HG03520 (cell line): ENCODE data around the gene EOLA1.
"Not testable (repeated sequence)": the region's sequence is repeated elsewhere in the genome, so short reads cannot be mapped to it uniquely, and the experiment has no call there.

Experiments used
- ATAC-seq: cut with Tn5 transposase; IDR thresholded peaks from one replicate; pipeline ENCODE4 v1.9.1; 2021; ENCODE audit warnings: mild to moderate bottlenecking, moderate library complexity; ENCODE audit not compliant: unreplicated experiment

The EOLA1 gene

DNA sequence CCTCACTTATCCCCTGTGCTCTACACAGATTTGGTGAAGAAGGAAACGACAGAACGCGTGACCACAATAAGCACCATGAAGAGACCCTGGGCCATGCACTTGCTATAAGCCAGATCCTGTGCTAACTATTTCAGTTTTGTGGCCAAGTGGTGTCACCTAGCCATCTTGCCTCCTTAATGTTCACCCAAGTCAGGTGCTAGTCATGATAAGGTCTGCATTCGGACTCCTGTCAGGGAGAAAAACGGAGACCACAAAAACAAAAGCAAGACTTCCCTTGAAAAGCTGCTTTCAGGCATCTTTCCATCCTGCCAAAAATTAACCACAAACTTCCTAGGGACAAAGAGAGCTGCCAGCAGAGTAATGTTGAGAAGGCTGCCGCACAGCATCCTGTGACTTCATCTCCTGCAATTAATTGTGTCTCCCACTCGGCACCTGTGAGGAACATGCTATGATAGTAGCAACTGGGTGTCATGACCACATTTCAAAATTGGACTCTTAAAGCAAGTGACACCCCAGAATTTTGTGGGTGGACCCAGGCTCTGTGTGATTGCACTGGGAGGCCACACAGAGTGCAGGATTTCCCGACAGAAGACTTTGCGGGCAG is 26.9 kb upstream of the EOLA1 start:
- no peak for ATAC-seq

DNA sequence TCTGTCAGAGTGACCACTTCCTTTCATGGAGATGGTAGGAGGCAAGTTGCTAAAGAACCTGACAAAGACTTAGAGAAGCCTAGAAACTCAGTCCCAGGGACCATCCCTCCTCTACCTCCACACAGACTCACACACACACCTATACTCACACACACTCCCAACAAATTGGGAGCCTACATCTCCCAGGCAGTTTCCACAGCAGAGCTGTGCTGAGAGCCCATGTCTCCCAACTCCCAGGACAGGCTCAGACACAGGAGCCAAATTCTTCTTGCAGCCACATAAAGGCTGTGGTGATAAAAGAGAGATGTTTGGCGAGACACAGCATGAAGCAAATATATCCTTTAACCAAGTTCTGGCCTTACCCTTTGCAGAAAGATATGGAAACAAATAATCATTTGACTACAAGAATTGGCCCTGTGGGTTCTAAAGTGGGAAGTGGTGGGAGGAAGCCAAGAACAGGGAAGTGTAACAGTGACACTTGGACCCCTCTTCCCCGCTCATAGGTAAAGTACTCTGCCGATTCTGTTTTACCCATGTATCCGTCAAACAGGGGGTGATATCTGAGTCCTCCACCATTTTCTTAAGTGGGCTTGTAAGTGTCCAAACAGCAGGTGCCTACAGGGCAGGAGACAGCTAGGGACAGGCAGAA is 24.7 kb upstream of the EOLA1 start:
- ATAC-seq, result no peak

DNA sequence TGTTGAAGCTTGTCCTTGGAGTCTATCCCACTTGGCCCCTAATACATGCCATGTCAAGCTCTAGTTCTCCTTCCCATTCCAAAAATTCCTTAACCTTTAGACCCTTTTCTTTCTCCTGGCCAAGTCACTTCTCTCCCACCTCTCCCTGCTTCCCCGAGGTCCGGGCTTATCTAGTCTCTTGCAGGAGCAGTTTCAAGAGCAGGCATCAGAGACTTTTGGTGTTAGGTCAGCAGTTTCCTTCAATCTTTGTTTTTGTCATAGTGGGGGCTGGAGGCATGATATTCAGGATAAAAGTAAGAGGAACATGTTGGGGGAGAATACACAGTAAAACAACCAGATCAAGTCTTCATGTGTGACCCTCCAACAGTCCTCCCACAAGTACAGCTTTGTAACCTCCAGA is 24.2 kb upstream of the EOLA1 start:
- ATAC-seq, result no peak

DNA sequence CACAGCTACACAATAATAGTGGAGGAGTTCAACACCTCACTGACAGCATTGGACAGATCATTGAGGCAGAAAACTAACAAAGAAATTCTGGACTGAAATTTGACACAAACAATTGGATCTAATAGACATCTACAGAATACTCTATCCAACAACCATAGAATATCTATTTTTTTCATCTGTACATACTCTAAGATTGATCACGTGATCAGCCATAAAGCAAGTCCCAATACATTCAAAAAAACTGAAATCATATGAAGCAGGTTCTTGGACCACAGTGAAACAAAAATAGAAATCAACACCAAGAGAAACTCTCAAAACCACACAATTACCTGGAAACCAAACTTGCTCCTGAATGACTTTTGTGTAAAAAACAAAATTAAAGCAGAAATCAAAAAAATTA is 23.5 kb upstream of the EOLA1 start:
- no peak for ATAC-seq

DNA sequence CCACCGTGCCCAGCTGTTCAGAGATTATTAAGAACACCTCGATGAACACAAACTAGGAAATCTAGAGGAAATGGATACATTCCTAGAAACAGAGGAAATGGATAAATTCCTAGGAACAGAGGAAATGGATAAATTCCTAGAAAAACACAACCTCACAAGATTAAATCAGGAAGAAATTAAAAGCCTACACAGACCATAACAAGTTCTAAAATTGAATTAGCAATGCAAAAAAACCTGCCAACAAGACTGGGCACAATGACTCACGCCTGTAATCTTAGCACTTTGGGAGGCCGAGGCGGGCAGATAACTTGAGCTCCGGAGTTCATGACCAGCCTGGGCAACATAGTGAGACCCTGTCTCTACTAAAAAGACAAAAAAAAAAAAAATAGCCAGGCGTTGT is 22.6 kb upstream of the EOLA1 start:
- no peak for ATAC-seq

DNA sequence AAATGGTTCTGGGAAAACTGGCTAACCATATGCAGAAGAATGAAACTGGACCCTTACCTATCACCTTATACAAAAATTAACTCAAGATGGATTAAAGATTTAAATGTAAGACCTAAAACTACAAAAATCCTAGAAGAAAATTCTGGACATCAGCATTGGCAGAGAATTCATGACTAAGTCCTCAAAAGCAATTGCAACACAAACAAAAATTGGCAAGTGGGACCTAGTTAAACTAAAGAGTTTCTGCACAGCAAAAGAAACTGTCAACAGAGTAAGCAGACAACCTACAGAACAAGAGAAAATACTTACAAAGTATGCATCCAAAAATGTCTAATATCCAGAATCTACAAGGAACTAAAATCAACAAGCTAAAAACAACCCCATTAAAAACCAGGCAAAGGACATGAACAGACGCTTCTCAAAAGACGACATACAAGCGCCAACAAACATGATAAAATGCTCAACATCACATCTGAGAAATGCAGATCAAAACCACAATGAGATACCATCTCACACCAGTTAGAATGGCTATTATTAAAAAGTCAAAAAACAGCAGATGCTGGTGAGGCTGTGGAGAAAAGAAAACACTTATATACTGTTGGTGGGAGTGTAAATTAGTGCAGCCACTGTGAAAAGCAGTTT is 20.1 kb upstream of the EOLA1 start:
- ATAC-seq, result not testable (repeated sequence)

DNA sequence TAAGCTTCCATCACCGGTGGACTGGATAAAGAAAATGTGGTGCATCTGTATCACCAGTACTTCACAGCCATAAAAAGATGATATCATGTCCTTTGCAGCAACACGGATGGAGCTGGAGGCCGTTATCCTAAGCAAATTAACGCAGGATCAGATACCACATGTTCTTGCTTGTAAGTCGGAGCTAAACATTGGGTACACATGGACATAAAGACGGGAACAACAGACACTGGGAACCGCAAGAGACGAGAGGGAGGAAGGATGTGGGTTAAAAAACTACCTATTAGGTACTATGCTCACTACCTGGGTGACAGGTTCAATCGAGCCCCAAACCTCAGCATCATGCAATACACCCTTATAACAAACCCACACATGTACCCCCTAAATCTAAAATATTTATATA is 19.4 kb upstream of the EOLA1 start:
- no peak for ATAC-seq

DNA sequence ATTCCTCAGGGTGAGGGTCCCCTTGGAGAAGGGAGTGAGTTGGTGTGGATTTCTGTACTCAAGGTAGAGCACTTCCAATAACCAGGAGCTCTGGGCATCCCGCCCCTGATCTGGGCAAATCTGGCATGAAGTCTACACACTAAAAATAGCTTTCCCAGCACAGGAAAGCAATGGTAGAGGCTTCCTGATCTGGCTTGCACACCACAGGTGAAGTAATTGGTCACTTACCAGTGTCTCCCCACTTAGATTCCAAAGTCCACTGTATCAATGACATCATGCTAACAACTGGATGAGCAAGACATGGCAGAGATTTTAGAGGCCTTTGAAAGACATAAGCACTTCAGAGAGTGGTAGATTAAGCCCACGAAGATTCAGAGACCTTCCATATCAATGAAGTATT is 17.9 kb upstream of the EOLA1 start:
- no peak for ATAC-seq

DNA sequence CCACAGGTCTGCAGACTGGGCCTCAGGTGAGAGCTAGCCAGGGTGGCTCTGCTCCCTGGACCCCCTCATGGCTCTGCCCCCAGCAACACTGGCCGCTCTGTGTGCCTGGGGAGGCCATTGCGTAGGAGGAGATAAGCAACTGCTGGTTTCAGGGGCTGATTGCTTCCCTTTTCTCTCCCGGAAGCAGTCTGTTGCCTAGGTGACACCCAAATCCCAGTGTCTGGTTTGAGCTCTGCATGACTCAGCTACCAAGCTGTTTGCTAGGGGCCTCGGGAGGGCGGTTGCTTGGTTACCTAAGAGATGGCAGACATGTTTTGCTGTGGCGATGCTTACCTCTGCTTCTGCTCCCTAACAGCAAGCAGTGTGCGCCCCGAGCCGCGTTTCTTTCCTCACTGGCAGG is 15.4 kb upstream of the EOLA1 start:
- ATAC-seq, result peak; percentile 90

DNA sequence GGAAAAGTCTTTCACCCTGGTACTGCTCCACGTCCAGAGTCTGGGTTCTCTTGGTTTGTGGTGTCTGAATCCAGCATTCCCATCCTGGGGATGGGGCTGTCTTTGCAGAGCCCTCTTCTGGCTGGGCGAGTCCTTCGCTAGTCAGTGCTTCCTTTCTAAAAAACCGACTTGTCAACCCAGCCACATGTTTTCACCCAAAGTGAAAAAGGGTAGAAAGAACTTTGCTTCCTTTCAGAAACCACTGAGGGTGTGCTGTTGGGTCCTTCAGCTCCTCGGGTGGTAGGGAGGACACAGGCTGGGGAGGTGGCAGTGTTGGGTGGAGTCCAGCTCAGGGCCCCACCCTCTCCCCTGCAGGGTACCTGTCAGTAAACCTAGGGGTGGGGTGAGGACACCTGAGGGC is 14.9 kb upstream of the EOLA1 start:
- peak; percentile 38 for ATAC-seq

DNA sequence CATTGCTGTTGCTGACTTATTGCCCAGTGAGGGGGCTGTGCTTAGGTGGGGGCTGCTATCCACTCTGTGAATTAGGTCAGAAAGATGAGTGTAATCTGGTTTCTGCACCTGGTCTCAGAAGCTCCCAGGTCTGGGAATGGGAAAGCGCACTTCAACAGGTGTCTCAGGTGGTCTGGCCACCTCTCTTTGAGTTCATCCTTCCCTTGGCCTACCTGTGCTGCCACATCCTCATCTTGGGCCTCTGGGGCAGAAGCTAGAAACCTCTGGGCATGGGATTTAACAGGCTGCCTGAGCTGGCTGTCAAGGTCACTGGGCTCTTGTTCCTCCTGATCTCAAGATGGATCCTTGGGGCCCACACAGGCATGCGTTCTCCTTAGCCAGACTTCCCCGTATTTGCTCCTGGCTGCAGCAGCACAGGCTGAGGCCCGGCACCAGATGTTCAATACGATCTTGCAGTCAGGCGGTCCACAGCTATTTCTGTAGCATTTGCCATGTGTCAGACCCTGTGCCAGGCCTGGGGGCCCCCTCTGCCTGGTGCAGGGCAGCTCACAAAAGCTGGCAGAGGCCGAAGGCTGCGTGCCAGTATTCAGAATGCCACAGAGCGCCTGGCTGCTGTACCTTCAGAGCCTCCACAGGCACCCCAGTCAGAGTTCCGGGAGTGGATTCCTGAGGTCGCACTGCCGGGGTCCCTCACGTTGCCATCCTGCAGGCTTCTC is 14.3 kb upstream of the EOLA1 start:
- ATAC-seq, result not testable (repeated sequence)

DNA sequence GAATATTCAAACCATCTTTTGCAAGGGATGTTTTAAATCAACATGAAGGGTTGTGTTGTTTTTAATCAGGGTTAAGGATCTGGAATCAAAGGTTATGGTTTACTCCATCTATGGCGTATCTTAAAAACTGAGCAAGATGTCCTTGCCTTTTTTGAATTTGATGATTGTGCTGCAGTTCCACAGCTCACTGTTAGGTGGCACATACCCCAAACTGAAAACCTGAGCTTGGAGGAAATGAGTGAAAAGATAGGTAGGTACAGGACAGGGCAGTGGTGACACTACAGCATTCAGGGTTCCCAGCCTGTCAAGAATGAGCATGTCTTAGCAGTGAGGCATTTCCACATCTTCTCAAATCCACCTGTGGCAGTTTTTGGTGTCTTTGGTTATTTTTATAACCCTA is 13.1 kb upstream of the EOLA1 start:
- ATAC-seq, result peak; percentile 20

DNA sequence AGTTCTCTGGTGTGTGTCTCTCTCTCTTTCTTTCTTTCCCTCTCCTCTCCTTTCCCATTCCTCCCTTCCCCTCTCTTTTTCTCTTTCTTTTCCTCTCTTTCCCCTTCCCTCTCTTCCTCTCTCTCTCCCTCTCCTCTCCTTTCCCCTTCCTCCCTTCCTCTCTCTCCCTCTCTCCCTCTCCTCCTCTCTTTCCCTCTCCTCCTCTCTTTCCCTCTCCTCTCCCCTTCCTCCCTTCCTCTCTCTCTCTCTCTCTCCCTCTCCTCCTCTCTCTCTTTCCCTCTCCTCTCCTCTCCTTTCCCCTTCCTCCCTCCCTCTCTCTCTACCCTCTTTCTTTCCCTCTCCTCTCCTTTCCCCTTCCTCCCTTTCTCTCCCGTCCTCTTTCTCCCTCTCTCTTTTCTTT is 12.4 kb upstream of the EOLA1 start:
- ATAC-seq, result no peak

DNA sequence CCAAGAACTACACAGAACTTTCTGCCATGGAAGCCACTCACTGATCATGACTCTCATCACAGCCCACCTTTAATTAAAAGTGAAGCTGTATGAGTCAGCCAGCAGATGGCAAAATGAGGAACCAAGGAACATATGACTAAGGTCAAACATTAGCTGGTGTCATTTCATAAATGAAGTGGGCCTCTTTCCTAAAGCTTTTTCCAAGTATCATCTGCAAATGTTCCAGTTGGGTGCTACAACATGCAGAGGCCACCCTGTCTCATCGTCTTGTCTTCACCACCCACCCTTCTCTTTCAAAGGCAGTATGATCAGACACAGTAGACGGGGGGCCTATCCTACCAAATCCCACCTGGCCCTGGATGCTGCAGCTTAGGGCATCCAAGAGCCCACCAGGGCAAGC is 9.2 kb upstream of the EOLA1 start:
- ATAC-seq, result peak; percentile 66

DNA sequence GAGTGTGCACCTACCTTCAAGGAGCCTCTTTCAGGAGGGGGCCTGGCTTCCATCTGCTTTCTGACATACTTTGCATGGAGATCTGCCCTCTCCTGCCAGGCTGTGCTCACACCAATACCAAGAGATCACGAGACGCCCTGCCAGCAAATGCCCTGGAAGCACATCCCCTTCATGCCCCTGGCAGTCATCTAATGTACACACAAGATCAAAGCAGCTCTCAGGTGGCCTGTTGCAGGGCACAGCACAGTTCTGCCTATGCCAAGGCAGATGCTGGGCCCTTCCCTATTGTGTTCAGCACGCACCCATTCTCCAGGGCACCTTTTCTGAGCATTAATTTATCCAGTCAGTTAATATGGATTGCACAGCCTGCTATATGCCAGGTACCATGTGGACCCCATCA is 7.9 kb upstream of the EOLA1 start:
- ATAC-seq, result not testable (repeated sequence)

DNA sequence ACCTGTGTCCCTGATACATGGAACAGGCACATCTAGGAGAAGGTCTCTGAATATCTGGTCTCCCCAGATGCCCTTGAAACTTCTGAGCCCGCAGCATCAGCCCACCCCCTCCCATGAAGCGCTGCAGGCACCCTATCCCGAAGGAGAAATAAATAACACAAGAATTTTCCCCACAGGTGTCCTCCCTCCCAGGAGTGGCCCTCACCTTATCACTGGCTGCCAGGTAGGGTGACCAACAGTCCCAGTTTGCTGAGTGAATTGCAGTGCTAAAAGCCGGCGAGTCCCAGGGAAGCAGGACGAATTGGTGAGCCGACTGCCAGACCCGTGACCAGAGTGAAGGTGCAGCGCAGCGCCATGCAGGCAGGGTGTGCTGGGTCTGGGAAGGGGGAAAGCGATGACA is 6.8 kb upstream of the EOLA1 start:
- not testable (repeated sequence) for ATAC-seq

DNA sequence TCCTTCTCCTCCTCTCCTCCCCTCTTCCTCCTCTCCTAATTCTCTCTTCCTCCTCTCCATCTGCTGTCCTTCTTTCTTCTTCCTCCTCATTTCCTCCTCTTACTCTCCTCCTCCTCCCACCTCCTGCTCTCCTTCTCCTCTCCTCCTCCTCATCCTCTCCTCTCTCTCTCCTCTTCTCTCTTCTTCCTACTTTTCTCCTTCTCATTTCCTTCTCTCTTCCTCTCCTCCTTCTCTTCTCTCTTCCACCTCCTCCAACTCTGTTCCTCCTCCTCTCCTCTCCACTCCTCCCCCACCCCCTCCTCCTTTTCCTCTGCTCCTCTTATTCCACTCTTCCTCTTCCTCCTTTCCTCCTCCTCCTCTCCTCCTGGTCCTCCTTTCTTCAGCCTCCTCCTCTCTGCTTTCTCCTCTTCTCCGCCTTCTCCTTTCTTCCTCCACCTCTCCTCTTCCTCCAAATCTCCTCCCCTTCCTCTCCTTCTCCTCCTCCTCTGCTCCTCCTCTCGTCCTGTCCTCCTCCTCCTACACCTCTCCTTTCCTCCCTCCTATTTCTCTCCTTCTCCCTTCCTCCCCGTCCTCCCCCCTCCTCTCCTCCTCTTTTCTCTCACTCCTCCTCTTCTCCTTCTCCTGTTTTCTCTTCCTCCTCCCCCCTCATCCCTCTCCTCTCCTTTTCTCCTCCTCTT is 5.7 kb upstream of the EOLA1 start:
- not testable (repeated sequence) for ATAC-seq

DNA sequence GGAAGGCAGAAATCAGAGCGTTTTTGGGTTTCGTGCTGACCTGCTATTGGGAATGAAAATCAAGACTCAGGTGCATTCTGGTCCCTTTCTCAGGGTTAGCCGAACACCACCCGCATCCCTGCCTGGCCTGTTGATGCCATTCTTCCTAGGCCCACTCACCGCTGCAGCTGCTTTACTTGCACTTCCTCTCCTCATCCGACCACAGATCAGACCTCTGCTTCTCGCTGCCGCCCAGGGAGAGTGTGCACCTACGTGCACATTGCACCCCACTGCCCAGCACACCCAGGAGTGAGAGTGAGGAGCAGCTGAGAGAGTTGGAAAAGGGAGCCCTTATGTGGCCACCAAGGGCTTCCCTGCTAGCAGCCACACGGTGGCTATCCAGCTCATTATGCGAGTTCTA is 3.3 kb upstream of the EOLA1 start:
- ATAC-seq, result not testable (repeated sequence)

DNA sequence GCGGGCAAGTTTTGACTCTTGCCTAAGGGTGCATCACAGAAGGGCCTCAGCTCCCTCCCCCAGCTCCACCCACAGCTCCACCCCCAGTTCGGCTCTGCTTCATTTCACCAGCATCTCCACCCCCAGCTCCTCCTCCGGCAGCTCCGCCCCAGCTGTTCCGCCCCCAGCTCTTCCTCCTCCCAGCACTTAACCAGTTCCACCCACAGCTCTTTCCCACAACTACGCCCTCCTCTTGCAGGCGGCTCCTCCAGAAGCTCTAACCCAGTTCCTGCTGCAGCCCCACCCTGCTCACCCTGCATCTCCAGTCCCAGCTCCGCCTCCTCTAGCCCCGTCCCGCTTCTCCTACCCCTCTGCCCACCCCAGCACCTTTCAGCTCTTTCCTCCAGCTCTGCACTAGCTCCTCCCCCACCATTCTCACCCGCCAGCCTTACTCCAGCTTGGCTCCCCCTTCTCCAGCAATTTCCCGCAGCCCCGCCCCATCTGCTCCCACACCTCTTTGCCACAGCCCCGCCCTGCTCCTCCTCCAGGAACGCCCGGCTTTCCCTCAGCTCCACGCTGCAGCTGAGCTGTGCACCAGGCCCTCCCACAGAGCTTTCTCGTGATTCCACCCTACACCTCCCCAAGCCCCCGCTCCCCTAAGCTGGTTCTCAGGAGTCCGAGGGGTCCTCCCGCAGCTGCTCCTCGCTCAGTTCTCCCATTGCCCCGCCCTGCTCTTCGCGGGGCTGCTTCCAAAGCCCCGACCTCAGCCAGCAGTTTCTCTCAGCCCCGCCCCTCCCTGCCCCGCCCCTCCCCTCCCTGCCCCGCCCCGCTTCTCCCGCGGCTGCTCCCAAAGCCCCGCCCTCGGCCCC is 1.3 kb upstream of the EOLA1 start:
- peak; percentile 30 for ATAC-seq

DNA sequence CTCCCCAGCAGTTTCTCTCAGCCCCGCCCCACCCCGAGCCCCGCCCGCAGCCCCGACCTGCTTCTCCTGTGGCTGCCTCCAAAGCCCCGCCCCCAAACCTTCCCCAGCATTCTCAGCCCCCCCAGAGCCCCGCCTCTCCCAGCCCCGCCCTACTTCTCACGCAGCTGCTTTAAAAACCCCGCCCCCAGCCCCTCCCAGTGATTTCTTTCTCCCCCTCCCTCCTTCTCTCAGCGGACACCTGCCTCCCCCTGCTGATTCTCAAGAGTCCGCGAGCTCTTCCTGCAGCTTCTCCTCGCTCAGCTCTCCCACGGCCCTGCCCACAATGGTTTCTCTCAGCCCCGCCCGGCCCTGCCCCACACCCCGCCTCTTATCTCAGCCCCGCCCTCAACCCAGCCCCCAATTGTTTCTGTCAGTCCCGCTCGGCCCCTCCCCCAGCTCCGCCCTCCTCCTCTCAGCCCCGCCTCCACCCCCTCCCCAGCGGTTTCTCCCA is 636 bp upstream of the EOLA1 start:
- peak; percentile 8 for ATAC-seq
